CD4-positive, alpha-beta T cell treated with Interleukin-21 for 1 hour (primary cell): ENCODE results near the gene OR4C3.
"Not testable (repeated sequence)": the region's sequence is repeated elsewhere in the genome, so short reads cannot be mapped to it uniquely, and the experiment has no call there.

ENCODE experiments used
- DNase-seq: peaks from one replicate; pipeline ENCODE4 v3.0.0-alpha.2; 2020

The OR4C3 gene

GRCh38 chr11:48324620-48325019, at the start of gene OR4C3:
Gene OR4C3, plus strand, starts transcription at chr11:48324920. Its CDS starts 102 bp downstream, at chr11:48325022.
- not testable (repeated sequence) for DNase-seq

- no peak for DNase-seq
Measured at GRCh38 chr11:48305923-48306322, 18.8 kb upstream of the OR4C3 start, which contains the start of gene OR4S1. Gene OR4S1, plus strand, starts transcription at chr11:48306223. Its CDS starts 0 bp downstream, at chr11:48306223.

GRCh38 chr11:48307760-48308386, 16.8 kb upstream of the OR4C3 start:
- peak; percentile 69 for DNase-seq

- not testable (repeated sequence) for DNase-seq
Measured at GRCh38 chr11:48313590-48313989, 11.1 kb upstream of the OR4C3 start.

- not testable (repeated sequence) for DNase-seq
Measured at GRCh38 chr11:48319813-48320212, 4.9 kb upstream of the OR4C3 start.

- peak; percentile 63 for DNase-seq
Measured at GRCh38 chr11:48341466-48341865, 16.7 kb downstream of the OR4C3 start.

GRCh38 chr11:48342505-48342904, 17.8 kb downstream of the OR4C3 start:
- DNase-seq, result not testable (repeated sequence)

GRCh38 chr11:48346286-48346685, 21.6 kb downstream of the OR4C3 start:
- peak; percentile 21 for DNase-seq

GRCh38 chr11:48354013-48354412, 29.3 kb downstream of the OR4C3 start:
- no peak for DNase-seq

- no peak for DNase-seq
Measured at GRCh38 chr11:48354677-48355076, 30.0 kb downstream of the OR4C3 start.

- DNase-seq, result not testable (repeated sequence)
Measured at GRCh38 chr11:48361289-48361688, 36.6 kb downstream of the OR4C3 start.

- no peak for DNase-seq
Measured at GRCh38 chr11:48366365-48366764, 41.6 kb downstream of the OR4C3 start, which contains the start of gene OR4C5. Gene OR4C5, minus strand, starts transcription at chr11:48366465. Its CDS starts 0 bp downstream, at chr11:48366465.
